CD4-positive, alpha-beta T cell treated with Interleukin-17A for 4 hours (primary cell): ENCODE results near the gene ITPK1.

Source experiments
- DNase-seq: peaks from one replicate; pipeline ENCODE4 v3.0.0-alpha.2; 2020; ENCODE audit warnings: mixed read lengths

The ITPK1 gene

GRCh38 chr14:93103392-93104080 lies 12.2 kb downstream of the ITPK1 start:
- DNase-seq, result peak; percentile 74

- no peak for DNase-seq
Measured at GRCh38 chr14:93102141-93102540, 13.6 kb downstream of the ITPK1 start.

GRCh38 chr14:93101181-93101580 lies 14.5 kb downstream of the ITPK1 start:
- DNase-seq, result no peak

- DNase-seq, result no peak
Measured at GRCh38 chr14:93100570-93100969, 15.2 kb downstream of the ITPK1 start.

- DNase-seq, result no peak
Measured at GRCh38 chr14:93100100-93100499, 15.6 kb downstream of the ITPK1 start.

- no peak for DNase-seq
Measured at GRCh38 chr14:93099643-93100042, 16.1 kb downstream of the ITPK1 start.

- no peak for DNase-seq
Measured at GRCh38 chr14:93099196-93099595, 16.5 kb downstream of the ITPK1 start.

GRCh38 chr14:93096691-93097322 lies 18.9 kb downstream of the ITPK1 start:
- no peak for DNase-seq

- no peak for DNase-seq
Measured at GRCh38 chr14:93095742-93096510, 19.8 kb downstream of the ITPK1 start.

- no peak for DNase-seq
Measured at GRCh38 chr14:93094121-93094918, 21.4 kb downstream of the ITPK1 start.

- no peak for DNase-seq
Measured at GRCh38 chr14:93092606-93093556, 22.8 kb downstream of the ITPK1 start.

- DNase-seq, result no peak
Measured at GRCh38 chr14:93091666-93092065, 24.1 kb downstream of the ITPK1 start.

GRCh38 chr14:93090826-93091555 lies 24.7 kb downstream of the ITPK1 start:
- no peak for DNase-seq

- DNase-seq, result no peak
Measured at GRCh38 chr14:93089521-93090269, 26.0 kb downstream of the ITPK1 start.

- DNase-seq, result no peak
Measured at GRCh38 chr14:93086441-93087055, 29.2 kb downstream of the ITPK1 start.

GRCh38 chr14:93085911-93086310 lies 29.8 kb downstream of the ITPK1 start:
- DNase-seq, result no peak

- no peak for DNase-seq
Measured at GRCh38 chr14:93084866-93085857, 30.6 kb downstream of the ITPK1 start.

GRCh38 chr14:93084402-93084801 lies 31.3 kb downstream of the ITPK1 start:
- no peak for DNase-seq

GRCh38 chr14:93083917-93084316 lies 31.8 kb downstream of the ITPK1 start:
- DNase-seq, result no peak
